ENCODE results near the gene RBM19.

Gene RBM19

DNA sequence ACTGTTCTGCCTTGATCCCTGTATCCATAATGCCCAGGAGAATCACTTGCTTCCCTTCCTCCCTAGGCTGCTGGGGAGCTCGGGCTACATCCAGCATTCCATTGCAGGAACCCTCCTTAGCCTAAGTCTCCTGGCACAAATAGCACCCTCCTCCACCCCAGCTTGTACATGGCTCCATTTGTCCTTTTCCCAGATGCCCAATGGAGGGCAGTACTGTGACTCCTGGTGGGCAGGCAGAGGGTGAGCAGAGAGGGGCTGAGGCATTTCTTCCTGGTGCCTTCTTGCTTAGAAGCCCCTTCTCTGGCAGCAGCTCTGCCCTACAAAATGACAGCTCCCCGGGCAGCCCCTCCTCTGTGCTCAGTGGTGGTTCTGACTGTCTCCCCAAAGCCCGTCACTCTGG, 86.5 kb downstream of the RBM19 start:
- DNase-seq, result no peak

DNA sequence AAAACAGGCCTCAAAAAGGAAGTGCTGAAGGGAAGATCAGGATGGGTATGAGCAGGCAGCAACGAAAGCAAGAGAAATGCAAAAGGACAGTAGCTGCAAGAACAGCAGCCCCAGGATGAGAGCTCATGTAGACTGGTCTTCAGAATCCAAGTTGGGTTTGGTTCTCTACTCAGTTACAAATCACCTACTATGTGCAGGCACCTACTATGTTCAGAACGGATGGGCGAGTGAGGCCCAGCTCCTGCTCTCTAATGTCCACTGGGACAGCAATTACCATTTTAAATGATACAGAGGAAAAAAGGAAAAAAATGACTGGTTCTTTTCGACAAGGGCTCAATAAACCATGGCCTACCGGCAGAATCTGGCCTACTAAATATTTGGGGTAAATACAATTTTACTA, 88.5 kb downstream of the RBM19 start:
- no peak for DNase-seq

DNA sequence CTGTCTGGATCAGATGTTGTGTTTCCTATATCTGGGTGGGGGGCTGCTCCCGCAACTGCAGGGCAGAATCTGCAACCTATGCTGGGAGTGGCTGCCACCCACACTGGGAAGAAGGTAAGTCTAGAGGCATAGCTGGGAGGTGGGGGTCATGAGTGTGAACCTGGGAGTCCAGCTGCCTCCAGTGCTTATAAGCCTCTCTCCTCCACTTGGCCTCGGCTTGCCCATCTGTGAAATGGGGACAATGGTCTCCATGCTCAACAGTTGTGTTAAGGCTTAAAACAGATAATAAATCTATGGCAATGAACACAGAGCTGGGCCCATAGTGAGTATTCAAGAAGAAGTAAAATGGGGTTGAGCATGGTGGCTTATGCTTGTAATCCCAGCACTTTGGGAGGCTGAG, 90.0 kb downstream of the RBM19 start:
- DNase-seq, result no peak

DNA sequence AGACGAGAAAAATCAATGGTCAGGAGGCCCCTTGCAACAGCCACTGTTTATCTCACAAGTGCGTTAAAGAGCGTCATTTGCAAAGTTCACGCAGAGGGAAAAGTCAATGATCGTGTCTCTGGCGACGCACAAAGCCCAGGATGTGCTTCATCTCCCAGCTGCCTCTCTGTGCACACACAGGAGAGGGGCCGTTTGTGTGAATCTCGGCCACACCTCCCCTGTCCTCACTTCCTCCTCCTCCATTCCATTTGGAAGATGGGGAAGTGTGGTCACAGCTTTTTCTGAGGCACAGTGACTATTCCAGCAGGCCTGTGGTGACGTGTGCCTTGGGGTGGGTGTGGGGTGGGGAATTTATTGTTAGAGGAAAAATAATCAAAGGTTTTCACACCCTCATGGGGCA, 90.4 kb downstream of the RBM19 start:
- DNase-seq, result peak; percentile 35

DNA sequence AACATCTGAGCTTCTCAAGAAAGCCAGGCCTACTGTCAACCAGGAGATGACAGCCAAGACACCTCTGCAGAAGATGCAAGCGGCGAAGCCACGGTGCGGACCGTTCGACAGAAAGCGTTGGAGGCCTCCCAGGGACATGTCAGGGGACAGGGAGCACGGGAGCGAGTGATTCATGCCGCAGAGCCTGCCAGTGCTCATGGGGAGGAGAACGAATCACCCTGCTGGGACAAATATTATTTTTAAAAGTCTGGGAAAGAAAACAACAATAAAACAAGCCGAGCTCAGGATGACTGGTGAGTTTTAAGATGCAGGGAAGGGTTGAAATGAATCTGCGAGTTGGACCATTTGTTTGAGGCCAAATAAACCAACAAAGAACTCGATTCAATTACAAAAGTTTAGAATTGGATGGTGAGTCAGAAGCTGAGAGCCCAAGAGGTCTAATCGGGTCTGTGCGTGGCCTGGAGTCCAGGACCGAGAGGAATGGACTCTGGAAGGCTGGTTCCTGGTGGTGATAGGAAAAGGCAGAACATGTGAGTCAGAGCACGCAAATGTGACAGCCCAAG, 91.0 kb downstream of the RBM19 start:
- peak; percentile 50 for DNase-seq

DNA sequence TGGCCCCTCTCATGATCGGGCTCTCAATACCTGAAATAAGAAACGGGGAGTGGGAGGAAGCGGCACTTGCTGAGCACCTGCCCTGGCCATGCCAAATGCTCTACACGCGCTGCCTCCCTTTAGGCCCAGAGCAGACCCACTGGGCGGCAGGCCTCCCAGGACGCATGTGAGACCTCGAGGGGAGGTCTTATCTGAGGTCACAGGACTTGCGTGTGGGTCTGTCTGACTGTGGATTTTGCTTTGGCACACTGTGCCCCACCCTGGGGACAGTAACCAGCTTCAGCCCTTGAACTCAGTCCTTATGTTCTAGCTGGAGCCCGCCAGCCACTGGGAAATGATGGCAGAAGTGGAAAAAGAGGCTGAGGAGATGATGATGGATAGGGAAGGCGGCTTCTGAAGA, 91.8 kb downstream of the RBM19 start:
- no peak for DNase-seq

DNA sequence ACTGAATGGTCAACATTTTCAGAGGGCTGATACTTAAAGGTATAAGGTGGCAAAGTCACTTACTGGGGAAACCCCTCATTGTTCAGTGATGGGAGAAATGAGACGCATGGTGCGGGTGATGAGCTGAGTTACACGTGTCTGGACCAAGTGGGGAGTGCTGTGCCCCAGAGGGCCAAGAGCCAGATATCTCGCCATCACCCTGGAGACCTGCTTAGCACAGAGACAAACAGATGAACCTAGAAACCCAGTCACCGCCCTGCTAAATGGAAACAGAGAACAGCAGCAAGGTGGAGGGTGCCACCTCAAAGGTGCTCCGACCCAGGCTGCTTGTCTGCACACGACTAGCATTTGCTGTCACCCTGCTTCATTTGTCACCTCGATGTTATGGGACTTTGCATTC, 92.4 kb downstream of the RBM19 start:
- DNase-seq, result no peak

DNA sequence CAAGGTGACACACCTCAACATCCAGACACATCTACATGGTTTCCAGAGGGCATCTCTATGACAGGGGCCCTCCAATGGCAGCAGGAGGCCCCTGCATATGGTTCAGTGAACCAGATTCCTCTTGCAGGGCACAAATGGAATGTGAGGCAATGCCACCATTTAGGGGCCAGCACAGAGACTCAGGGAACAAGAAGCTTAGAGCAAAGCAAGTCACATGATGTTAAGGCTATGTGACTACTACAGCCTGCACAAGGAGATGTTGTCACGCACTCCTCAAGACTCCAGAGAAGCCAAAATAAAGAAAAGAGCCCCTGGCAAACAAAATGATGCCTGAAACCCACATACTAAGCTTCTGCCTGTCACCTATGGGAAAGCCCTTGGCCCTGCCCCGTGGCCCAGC, 95.2 kb downstream of the RBM19 start:
- peak; percentile 8 for DNase-seq

DNA sequence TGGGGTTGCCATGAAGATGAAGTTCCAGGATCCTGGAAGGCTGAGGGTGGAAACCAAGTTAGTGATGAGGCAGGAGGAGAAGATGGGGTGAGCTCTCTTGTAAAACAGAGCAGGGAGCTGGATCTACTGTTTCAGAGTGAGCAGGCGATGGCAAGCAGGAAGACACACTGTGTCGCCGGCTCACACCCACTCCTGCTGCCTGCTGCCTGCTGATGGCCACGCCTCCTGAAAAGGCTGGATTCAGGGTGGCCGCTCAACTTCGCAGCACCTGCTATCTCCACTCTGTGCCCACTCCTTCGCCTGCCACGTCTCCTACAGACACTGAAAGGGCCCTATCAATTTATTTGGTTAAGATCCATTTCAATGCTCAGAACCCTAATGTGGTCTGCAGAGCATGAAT, 96.1 kb downstream of the RBM19 start:
- no peak for DNase-seq

DNA sequence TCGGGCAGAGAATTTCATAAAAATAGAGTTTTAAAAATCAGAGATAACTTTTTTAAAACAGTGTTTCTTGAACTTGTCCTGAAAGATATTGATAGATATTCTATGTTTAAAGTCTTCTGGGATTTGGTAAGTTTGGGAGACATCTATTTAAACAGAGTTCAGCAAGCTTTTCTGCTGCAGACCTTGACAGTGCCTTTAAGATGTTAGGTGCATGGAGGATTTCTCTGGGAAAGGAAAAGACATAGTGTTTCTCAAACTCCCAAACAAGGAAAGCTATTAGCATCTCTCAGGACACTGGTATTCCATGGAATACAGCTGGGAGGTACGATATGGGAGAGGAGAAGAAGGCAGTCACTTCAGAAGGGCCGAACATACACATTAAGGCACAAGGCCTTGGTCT, 97.8 kb downstream of the RBM19 start:
- no peak for DNase-seq

DNA sequence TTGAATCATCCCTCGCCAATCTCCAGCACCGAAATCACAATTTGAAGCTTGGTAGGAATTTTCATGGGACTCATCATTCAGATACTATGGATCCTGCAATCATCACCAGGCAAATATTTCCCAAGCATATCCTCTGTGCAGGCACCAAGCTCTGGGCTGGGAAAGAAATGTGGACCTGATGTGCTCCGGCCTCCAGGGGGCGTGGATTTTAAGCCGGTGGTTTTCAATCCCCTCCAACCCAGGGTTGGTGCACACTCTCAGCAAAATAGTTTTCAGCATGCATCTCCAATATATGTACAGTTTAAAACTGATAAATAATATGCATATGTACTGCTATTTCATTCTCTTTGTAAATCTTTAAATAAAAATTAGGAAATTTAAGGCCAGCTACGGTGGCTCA, 98.9 kb downstream of the RBM19 start:
- DNase-seq, result peak; percentile 29

DNA sequence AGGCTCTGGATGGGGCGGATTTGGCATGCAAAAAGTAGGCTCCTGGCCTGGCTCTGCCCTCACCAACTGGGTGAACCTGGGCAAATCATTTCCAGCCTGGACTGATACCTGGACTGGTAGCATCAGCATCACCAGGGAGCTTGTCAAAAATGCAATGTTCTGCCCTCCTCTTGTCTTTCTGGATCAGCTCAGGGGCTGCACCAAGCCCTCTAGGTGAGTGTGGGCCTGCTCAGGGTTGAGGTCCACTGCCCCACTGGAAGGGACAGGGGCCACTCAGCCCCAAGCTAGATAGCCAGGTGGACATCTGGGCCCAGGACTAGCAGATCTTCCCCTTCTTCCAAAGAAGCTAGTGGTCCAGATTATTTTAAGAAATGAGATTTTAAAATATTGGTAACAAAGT, 99.6 kb downstream of the RBM19 start:
- no peak for DNase-seq

DNA sequence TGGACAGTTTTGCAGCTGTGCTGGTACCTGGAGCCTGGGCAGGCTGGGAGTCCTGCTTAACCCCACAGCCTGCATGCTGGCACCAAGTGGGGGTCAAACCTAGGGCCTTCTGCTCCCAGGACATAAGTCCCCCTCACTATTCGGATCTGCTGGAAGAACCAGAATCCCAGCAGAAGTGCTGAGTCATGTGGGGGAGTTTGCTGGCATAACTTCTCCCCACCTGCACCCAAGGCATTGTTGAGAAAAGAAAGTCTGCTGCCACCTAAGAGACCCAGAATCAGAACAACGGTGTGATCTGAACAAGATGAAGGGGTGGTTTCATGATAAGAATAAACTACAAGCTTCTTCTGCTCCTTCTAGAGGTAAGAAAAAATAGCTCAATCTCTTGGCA, 102.7 kb downstream of the RBM19 start:
- no peak for DNase-seq

DNA sequence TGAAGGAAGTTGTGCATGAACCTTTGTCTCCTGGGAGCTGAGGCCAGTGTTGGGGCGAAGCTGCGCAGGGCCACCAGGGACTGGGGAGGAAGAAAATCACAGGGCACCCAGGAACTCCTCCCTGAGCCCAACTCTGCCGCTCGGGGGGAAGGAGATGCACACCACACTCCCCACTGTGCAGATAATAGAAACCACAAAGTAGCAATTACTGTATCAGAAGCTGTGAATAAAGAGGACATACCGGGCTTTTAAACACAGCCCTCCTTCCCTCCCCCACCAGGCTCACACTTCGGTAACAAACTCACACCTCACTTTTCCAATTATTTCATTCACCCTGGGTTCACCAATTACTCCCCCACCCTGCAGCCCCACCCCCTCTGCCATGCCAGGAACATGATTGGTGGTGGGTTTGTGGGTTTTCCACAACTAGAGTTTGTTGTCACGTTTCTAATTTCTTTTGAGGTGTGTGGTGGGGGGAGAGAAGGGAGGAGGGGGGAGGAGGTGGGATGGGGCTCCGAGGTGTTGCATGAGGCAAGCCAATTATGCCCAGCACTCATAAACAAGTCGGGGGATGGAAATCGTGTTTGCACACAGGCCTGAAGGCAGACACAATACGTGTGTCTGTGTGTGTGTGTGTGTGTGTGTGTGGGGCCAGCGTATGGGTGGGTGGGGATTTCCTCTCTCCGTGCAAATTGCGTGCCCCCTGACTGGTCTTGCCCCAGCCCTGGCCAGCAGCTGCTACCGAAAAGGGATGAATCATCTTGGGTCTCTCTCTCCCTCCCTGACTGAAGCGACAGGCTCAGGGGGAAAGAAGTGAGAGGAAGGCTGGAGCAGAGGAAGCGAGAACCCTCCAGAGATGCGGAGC, 103.3 kb downstream of the RBM19 start:
- DNase-seq, result peak; percentile 89

DNA sequence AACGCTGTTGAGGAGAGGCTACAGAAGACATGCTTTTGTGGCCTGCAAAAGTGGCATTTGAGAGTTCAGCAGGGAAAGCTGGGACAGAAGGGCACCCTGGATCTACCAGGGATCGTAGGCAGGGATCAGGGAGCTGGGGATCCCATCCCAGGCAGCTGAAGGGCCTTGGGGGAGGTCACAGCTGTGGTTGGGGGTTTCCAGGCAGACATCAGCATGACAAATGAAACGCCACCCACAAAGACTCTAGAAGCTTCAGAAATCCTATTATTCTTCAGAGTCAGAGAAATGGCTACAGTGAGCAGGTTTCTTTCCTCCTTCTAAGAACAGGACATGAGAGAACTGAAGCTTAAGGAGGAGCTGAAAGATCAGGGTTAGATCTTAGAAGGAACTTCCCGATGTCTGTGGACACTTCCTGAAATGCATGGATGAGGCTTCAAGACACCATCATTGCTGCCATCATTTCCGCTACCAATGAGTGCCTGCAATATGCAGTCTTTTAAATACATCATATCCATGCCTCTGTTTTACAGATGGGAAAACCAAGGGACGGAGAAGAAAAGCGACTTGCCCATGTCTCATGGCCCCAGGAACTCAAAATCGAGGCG, 104.3 kb downstream of the RBM19 start:
- DNase-seq, result no peak

DNA sequence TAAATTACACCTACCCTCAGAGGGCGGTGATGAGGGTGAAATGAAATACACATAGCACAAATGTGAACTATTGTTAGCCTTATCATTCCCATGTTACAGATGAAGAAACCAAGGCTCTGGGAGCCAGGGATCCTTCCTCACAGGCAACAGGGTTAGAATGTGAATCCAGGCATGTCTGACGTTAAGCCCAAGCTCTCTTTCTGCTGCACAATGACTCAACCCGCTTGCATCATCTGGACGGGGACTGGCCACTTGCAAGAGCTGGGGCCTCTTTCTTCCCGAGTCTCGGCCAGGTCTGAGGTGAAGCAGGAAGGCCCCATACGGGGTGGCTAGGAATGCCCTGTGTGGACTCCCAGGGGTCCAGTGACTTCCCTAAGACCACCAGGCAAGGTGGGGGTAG, 105.2 kb downstream of the RBM19 start:
- DNase-seq, result peak; percentile 88

DNA sequence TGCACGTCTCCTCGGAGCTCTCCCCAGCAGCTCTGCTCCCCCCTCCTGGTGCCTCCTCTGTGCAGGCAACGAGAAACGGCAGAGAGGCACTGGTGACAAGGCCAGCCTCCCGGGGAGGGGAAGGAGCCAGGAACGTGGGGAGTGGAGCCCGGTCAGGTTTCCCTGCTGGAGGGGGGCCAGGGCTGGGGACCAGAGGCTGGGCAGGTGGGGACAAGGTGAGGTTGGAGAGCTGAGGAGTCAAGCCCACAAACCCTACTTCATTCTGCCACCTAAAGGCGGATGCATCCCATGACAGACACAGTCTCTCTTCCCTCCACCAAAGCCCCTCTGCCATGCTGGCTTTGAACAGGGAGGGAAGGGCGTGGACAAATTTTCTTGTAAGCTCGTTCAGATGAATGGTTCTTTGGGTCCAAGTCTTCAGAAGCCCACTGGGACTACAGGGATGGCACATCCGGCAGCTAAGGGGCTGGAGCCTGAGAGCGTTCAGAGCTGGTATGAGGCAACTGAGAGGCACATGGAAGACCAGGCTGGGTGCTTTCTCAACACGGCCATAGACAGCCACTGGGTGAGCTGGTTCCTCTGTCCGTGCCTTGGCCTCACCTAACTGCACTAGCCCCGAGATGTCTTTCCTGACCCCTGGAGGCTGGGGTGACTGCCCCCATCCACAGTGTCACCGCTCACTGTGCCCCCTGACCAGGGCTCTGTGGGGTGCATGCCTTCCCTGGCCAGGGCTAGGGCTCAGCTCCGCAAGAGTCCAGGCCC, 105.9 kb downstream of the RBM19 start:
- no peak for DNase-seq

DNA sequence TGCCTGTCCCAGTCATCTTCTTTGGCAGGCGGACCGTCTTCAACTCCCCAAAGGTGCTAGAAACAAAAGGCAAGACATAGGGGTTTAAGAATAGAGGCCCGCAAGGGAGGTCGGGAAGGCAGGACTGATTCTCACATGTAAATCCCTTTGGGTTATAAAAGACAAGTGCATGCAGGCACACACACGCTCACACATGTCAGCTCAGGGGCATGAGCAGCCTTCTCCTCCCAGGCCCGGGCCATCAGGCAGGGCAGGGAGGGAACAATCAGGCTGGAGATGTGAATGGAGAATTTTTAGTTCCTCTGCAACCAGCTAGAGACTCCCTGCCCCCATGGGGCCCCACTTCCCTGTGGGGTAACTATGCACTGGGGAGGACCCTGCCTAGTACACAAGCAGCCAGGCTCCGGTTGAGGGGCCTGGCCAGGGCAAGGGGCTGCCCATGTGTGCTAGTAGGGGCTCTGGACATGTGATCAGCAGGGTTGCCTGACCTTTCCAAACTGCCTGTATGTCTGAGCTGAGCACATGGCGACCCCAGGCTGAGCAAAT, 107.2 kb downstream of the RBM19 start:
- DNase-seq, result no peak

DNA sequence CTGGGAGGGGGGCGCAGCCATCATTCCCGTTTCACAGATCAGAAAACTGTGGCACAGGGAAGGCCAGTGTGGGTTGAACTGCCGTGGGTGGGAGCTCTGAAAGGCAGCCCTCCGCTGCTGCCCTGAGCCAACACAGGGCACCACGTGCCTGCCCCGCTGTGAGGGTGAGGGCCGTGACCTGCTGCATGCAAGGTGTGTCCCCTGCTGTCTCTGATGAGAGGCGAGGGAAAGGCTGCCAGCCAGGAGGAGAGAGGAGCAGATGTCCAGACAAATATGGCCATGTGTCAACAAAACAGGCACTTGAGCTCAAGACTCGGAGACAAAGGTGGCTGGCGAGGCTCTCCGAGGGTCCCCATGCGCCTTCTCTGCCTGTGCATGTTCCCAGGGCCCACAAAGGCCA, 108.8 kb downstream of the RBM19 start:
- no peak for DNase-seq

DNA sequence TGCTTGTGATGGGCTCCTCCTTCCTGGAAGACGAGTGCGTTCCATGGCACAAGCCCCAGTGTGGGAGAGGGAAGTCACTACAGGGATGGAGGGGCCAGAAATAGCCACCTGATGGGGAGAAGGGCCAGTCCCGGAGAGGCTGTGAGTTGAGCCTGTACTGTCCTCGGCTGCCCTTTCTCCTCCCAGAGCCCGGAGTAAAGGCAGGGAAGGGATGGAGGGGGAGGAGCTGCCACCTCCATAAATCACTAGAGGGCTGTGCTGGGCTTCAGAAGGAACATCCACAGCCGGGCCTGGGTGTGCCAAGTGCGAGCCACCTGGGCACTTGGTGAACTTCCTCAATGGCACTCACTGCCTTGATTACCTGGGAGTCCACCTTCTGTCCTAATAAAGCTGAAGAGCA, 110.1 kb downstream of the RBM19 start:
- DNase-seq, result no peak

DNA sequence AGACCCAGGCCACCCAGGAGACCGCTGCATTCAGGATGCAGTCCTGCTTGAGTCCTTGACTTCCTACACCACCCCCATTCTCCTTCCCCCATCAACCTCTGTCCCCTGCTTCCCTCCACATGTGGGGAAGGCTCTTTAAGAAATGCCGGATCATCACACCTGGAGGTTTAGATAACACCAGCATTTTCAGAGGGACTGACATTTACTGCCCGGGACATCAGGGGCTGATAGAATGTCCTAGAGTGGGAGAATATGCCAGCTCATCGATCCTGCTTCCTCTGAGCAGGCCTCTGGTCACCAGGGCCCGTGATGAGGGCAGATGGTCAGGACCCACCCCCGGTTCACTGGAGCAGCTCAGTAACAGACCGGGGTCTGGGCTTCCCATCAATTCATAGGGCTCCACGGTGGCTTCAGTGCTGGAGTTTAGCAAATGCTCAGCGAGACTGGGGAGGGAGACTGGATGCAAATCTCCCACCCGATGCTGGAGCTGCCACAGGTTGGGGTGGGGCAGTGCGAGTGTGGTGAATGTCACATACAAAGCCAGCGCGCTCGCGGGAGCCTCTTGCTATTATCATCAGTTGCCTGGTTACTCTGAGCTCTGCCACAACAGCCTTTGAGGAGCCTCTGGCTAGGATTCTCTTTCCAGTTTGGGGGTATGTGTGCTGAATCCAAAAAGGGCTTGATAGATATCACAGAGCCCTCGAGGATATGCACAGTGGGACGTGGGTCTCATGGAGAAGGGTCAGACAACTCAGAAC, 111.6 kb downstream of the RBM19 start:
- no peak for DNase-seq

DNA sequence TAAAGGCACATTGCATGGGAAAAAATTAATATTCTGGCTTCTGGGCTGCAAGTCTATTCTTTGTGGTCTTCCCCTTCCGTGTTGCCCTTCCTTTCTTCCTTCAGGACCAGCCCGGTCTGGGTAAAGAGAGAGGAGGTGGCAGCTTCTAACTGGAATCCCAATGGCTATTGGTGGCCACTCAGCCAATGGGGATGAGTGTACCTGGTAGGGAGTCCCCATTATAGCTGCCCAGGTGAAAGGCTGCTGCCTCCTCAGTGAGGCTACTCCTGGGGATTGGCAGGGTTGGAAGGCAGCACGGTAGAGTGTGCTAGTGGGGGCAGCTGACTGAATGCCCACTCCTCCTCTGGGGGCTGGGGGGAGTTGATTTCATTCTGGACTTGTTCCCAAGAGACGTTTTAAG, 112.6 kb downstream of the RBM19 start:
- no peak for DNase-seq
